GM19372 (cell line): Measurements from ENCODE around the gene CGB2.
"Not testable (repeated sequence)": the region's sequence is repeated elsewhere in the genome, so short reads cannot be mapped to it uniquely, and the experiment has no call there.

Experiments
- ATAC-seq: cut with Tn5 transposase; IDR thresholded peaks from one replicate; pipeline ENCODE4 v1.9.1; 2021; ENCODE audit warnings: mild to moderate bottlenecking, low read depth, moderate library complexity; ENCODE audit not compliant: unreplicated experiment

The CGB2 gene

DNA sequence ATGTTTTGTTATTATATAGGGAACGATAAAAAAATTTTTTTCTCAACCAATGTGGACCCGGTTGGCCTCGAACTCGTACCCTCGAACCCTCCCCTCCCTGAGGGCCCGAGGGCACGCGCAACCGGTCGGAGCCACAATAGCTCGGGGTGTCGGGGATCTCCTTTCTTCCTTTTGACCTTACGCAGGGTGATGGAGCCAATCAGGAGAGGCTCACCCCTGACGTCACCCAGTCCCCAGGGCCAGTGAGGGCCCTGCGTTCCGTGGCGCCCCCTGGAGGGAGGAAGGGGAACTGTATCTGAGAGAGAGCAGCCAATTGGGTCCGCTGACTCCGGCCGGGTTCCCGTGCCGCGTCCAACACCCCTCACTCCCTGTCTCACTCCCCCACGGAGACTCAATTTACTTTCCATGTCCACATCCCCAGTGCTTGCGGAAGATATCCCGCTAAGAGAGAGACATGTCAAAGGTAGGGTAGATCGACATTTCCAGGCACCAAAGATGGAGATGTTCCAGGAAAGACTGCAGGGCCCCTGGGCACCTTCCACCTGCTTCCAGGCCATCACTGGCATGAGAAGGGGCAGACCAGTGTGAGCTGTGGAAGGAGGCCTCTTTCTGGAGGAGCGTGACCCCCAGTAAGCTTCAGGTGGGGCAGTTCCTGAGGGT, at the start of gene CGB2:
CGB2 (plus strand) TSS at position 249 of the 660 bp plus-strand sequence; CDS start at position 455, 206 bp downstream.
- ATAC-seq = not testable (repeated sequence)

- no peak for ATAC-seq
Observed at GRCh38 chr19:48982280-48982679, 49.4 kb upstream of the CGB2 start.

DNA sequence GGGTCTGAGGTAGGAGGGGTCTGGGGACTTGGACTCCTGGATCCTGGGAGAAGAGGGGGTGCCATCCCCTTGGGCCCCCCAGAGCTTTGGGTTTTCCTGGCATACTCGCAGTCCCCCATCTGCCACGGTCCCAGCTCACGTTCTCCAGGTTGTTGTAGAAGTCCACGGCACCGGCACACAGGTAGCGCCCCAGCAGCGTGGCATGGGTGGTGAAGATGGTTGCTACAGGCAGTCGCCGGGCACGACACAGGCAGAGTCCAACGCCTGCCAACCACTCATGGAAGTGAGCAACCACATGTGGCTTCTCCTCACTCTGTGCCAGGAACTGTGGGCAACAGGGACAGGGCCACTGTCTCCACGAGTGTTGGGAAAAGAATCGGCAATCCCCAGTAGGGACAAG, 46.0 kb upstream of the CGB2 start:
- no peak for ATAC-seq

DNA sequence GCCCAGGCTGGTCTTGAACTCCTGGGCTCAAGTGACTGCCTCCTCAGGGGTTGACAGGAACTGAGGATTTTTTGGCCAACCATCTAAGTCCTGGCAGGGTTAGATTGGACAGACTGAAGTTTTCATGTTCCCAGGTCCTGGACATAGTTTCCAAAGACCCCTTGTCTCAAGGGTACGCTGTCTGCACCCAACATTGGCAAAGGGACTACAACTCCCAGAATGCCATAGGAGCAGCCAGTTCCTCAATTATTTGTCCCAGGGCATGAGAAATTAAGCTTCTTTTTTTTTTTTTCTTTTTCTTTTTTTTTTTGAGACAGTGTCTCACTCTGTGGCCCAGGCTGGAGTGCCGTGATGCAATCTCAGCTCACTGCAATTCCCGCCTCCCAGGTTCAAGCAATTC, 45.5 kb upstream of the CGB2 start:
- ATAC-seq = no peak

DNA sequence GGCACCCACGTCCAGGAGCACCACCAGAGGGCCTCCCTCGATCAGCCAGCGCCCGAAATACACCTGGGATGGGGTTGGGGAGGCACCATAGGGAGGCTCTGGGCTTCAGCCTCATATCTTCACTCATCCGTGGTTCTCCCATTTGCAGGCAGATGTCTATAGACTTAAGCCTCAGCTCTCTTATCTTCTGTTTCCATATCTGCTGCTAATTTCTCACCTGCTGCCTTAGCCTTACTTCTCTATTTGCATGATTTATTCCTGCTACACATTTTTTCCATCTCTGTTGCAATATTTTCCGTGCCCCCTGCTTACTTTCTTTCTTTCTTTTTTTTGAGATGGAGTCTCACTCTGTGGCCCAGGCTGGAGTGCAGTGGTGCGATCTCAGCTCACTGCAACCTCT, 44.4 kb upstream of the CGB2 start:
- no peak for ATAC-seq

DNA sequence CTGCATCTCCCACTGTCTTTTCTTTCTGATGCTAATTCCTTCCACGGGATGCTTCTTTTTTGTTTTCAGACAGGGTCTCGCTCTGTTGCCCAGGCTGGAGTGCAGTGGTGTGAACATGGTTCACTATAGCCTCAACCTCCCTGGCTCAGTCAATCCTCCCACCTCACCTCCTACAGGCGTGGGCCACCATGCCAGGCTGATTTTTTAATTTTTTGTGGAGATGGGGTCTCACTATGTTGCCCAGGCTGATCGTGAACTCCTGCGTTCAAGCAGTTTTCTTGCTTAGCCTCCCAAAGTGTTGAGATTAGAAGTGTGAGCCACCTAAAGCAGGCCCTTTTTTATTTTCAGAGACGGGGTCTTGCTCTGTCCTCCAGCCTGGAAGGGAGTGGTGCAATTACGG, 43.4 kb upstream of the CGB2 start:
- no peak for ATAC-seq

DNA sequence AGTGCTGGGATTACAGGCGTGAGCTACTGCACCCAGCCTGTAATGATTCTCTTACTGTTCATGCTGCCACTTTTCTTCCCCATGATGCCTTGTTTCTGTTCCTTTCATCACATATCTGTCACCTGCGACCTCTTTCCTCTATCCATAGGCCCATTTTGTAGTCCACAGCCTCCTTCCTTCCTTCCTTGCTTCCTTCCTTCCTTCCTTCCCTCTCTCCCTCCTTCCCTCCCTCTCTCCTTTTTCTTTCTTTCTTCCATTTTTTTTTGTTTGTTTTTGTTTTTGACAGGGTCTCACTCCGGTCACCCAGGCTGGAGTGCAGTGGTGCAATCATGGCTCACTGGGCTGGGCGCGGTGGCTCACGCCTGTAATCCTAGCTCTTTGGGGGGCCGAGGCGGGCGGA, 42.8 kb upstream of the CGB2 start:
- no peak for ATAC-seq

DNA sequence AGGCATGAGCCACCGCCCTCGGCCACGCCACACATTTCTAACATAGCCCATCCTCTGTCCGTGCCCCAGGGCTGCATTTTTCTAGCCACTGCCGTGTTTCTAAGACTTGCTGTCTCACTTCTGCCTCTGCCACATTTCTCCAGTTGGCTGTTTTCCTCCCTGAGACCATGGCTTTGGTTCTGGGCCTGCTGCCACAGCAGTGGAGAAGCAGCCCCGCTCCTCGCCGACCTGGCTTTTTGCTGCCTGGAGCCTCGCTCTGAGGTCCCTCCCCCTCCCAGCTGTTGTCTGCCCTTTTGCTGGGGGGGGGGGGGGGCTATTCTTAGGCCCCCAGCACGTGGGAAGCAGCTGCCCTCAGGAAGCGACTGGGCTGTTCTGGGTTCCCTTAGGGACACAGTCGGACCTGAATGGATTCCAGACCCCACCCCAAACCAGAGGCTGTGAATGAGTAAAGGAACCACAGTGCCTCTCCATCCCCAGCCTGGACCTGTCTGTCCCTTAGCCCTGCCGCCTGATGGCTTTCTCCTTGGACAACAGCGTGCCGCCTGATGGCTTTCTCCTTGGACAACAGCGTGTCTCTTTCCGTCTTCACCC, 41.9 kb upstream of the CGB2 start:
- ATAC-seq = no peak

GRCh38 chr19:48990400-48990799, 41.3 kb upstream of the CGB2 start:
- no peak for ATAC-seq

- ATAC-seq = no peak
Observed at GRCh38 chr19:48991011-48991609, 40.6 kb upstream of the CGB2 start.

- no peak for ATAC-seq
Observed at GRCh38 chr19:48991873-48992580, 39.7 kb upstream of the CGB2 start.

DNA sequence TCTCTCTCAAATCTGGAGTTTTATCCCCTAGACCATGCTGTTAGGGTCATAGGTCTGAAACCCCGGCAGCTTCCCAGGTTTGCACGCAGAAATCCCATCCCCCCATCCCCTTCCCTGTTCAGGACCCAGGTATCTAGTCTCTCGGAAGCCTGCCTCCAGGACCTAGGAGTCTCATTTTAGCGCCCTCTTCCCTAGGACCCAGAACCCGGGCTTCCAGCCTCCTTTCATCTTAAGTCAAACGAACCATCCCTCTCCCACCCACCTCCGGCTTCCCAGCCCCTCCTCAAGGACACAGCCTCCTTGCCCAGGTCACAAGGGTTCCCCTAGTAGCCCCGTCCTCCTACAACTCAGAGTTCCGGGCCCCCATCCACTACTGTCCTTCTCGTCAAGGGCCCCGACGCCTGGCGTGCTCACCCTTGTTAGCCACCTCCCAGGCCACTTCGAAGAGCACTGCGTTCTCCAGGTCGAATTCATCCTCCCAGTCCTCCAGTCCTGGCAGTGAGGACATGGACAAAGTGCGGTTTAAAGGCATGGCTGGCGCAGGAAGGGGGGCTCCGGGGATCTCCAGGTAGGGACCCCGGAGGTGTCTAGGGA, 39.0 kb upstream of the CGB2 start:
- no peak for ATAC-seq

- ATAC-seq = peak; percentile 88
Observed at GRCh38 chr19:48993175-48994034, 38.3 kb upstream of the CGB2 start, which contains the start of the genes GYS1 and RUVBL2. Gene GYS1 (minus strand): TSS chr19:48993309. CDS start chr19:48993112, 197 bp downstream. Gene RUVBL2 (plus strand): TSS chr19:48993887. CDS start chr19:48993912, 25 bp downstream.

- no peak for ATAC-seq
Observed at GRCh38 chr19:48994035-48994386, 37.7 kb upstream of the CGB2 start.

DNA sequence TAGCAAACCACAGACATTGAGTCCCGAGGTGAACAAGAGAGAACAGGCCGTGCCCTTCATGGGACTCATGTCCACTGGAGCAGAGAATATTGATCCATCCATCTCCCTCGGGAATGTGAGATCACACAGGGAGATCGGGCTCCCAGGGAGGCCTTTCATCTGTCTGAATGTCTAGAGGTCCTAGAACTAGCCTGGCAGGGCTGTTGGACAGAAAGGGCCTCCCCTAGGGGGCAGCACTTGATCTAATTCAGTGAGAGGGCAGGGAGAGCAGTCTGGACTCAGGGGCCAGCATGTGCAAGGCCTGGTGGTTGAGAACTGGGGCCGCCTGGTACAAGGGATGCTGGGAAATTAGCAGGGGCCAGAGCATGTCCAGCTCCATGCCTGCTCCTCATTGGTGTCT, 33.7 kb upstream of the CGB2 start:
- no peak for ATAC-seq

DNA sequence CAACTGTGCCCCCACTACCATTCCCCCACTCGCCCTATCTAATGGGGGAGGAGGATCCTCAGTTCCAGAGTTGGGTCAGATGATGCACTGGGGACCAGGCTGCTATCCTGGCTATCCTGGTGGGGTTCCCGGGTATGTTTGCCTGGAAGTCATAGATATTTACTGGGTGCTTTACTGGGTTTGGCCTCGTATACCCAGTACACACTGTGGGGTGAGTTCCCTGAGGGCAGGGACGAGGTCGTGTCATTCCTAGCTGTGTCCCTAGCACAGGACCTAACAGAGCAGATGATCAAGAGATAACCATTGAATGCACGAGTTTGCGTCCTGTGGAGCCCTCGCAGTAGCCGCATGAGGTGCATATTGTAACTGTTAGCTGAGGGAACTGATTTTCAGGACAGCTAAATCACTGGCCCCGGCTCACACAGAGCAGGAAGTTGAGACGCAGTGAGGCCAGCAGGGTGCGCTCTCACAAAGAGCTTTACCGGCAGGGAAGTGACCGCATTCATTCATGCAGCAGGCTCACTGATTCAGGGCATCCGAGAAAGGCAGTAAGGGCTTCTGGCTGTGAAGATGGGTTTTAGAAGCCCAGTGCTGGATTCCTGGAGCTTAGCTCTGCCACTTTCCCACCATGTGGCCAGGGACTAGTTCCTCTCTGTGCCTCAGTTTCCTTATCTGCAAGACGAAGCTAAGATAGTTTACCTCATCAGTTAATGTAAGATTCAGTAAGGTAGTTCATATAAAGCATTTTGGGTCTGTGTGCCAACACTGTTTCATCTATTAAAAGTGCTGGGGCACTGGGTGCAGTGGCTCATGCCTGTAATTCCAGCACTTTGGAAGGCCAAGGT, 32.0 kb upstream of the CGB2 start:
- no peak for ATAC-seq

DNA sequence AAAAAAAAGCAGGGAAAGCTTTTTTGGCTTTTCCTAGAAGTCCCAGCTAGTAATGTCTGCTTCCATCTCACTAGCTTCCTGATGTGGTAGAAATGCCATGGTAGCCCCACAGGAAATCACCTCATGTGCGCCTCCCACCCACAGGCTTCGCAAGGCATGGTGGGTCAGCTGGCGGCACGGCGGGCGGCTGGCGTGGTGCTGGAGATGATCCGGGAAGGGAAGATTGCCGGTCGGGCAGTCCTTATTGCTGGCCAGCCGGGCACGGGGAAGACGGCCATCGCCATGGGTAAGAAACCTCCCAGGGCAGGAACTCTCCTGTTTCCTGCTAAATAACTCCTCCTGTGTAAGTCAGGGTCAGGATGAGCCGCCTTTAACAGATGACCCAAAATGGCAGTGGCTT, 27.6 kb upstream of the CGB2 start:
- no peak for ATAC-seq

DNA sequence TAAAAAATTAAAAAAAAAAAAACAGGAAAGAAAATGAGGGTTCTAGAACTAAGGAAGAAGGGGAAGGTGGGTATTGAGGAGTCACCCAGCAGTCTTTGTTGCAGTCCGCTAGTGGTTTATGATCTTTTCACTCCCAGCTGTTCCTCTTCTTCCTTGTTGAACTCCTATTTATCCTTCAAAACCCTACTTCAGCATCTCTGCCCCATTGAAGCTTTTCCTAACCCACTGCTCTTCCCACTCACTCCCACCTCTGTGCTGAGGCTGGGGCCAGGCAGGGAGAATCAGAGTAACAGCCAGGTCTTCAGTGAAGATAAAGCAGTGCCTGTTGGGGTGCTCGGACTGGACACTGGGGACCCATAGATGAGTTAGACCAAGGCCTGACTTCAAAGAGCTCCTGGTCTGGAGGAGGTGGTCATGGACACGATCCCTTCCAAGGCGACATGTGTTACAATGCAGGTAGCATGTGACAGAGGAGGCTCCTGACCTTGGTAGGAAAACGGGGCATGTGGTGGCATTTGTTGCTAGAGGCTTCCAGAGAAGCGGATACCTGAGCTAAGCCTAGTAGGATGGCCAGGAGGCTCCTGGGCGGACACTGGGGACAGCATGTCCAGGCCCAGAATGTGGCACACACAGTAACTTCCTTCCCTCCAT, 26.6 kb upstream of the CGB2 start:
- ATAC-seq = no peak

DNA sequence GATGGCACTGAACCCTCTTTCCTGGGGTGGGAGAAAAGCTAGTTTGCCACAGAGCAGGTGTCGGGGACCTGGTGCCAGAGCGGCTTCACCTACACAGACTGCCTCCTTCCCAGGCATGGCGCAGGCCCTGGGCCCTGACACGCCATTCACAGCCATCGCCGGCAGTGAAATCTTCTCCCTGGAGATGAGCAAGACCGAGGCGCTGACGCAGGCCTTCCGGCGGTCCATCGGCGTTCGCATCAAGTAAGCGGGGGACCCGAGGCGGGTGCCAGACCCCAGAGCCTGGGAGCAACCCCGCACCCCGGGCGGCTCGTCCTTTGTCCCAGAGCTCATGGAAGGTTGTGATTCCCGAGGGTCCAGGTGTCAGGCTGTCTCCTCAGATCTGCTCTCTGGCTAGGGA, 24.8 kb upstream of the CGB2 start:
- ATAC-seq = no peak
